GM18909 (cell line): ENCODE data around the gene GPRIN1.

ENCODE experiments used
- ATAC-seq: cut with Tn5 transposase; IDR thresholded peaks from one replicate; pipeline ENCODE4 v1.9.1; 2021; ENCODE audit warnings: mild to moderate bottlenecking; ENCODE audit not compliant: unreplicated experiment, poor library complexity

The GPRIN1 gene

GRCh38 chr5:176625966-176626875 lies 16.3 kb upstream of the GPRIN1 start:
- ATAC-seq, result no peak

GRCh38 chr5:176625512-176625911 lies 15.6 kb upstream of the GPRIN1 start:
- no peak for ATAC-seq

DNA sequence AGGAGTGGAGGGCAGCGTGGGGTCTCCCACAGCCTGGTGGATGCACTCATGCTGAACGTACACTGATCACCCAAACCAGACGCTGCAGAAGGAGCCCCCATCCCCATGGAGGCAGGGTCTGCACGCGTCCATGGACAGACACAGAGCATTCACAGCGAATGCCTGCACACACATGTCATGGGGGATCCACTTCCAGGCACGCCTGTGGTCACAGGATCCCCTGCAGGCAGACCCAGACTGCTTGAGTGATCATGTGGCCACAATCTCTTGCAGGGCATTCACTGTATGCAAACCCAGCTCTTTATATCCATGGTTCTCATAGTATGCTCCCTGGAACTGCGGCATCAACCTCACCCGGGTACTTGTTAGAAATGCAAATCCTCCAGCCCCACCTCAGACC lies 15.0 kb upstream of the GPRIN1 start:
- no peak for ATAC-seq

GRCh38 chr5:176624142-176624541 lies 14.2 kb upstream of the GPRIN1 start:
- no peak for ATAC-seq

DNA sequence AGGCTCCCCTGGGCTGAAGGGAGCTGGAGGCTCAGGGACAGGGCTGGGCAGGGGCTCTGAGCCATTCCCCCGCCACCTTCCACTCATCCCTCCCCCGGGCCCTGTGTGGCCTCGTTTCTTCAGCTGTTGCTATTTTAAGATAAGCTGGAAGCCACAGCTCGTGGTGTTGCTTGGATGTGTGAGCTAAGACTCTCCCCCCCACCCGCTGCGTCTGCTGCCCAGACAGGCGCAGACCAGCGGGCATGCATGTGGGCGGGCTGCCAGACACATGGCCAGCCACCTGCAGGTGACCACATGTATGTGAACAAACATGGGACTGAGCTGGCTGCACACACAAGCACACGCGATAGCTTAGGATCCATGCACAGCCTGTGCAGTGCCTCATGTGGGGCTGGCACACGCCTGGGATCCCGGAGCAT lies 11.7 kb upstream of the GPRIN1 start:
- ATAC-seq, result no peak

- ATAC-seq, result no peak
Observed at GRCh38 chr5:176620333-176620981, 10.5 kb upstream of the GPRIN1 start.

- ATAC-seq, result no peak
Observed at GRCh38 chr5:176619569-176620332, 9.8 kb upstream of the GPRIN1 start.

DNA sequence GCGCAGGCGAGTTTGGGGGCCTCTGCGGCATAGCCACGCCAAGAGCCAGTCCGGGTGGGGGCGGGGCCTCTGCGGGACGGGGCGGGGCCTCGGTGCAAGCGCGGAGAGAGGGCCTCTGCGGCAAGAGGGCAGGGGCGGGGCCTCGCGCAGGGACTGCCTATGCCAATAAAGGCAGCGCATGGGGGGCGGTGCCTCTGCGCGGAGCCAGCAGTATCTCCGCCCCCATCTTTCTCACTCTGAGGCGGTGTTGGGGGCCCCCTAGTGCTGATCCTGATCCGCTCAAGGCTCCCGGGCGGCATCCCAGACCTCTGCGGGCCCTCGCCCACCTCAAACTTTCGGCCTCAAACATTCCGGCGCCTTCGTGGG lies 9.2 kb upstream of the GPRIN1 start:
- ATAC-seq, result peak; percentile 69

GRCh38 chr5:176618783-176619182 lies 8.8 kb upstream of the GPRIN1 start:
- ATAC-seq, result no peak

DNA sequence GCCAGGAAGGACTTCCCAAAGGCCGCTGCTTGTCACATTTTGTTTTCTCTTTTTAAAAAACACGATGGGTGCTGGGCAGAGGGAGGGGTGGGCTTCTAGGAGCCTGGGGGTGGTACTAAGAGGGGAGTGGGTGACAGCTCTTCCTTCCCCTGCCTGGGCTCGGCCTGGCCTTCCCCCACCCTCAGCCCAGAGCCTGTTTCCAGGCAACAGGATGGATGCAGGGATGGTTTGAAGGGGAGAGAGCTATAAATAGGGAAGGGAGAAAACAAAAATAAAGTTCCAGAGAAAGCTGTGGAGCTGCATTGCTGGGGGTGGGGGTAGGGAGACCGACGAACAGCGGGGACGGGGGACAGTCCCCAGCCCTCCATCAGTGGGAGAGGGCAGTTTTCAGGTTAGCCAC lies 6.6 kb upstream of the GPRIN1 start:
- ATAC-seq, result no peak

GRCh38 chr5:176614805-176615478 lies 5.0 kb upstream of the GPRIN1 start:
- ATAC-seq, result no peak

DNA sequence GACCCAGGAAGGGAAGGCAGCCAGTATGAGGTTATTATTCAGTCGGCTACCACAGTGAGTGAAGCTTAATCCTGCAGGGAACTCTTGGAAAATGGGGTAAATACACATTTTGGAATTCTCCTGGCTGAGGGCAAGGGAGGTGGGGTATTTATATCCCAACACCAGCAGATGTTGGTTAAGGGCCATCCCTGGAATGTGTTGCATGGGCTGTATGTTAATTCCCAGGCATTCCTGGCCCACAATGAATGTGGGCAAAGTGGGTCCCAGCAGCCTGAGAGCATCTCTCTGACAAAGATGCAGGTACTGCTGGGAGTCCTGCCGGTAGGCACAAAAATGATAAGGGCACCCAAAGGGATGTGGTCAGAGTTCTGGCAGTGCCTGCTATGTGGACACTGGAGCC lies 2.9 kb upstream of the GPRIN1 start:
- ATAC-seq, result no peak

- no peak for ATAC-seq
Observed at GRCh38 chr5:176612008-176612407, 2.1 kb upstream of the GPRIN1 start.

DNA sequence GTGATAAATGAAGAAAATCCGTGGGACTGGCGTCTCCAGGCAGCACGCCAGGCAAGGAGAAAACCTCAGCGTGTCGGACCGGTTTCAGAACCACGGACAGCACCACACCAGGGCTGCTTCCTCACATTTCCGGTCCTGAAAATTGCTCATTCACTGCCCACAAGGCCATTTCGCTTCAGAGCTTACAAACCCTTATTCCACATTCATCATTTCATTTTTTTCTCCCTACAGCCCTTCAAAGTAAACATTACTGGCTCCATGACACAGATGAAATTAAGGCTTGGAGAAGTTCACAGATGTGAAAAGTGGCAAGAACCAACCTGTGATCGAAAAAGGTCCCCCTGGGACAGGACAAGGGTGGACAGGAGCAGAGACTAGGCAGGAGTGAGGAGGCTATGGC lies 1.5 kb upstream of the GPRIN1 start:
- no peak for ATAC-seq

DNA sequence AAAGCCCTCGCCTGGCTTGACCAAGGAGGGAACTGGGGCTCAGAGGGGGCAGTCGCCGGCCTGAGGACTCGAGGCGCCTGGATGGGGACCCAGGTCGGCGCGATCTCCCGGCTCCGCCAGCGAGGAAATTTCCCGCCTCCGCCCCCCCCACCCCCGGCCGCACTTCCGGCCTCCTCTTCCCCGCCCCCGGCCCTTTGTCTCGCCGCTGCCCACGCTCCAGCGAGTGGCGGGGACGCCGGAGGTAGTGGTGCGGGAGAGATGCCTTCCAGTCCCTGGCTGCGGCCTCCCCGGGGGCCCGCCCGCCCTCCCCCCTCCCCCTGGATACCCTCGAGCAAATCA lies 448 bp upstream of the GPRIN1 start:
- ATAC-seq, result no peak

DNA sequence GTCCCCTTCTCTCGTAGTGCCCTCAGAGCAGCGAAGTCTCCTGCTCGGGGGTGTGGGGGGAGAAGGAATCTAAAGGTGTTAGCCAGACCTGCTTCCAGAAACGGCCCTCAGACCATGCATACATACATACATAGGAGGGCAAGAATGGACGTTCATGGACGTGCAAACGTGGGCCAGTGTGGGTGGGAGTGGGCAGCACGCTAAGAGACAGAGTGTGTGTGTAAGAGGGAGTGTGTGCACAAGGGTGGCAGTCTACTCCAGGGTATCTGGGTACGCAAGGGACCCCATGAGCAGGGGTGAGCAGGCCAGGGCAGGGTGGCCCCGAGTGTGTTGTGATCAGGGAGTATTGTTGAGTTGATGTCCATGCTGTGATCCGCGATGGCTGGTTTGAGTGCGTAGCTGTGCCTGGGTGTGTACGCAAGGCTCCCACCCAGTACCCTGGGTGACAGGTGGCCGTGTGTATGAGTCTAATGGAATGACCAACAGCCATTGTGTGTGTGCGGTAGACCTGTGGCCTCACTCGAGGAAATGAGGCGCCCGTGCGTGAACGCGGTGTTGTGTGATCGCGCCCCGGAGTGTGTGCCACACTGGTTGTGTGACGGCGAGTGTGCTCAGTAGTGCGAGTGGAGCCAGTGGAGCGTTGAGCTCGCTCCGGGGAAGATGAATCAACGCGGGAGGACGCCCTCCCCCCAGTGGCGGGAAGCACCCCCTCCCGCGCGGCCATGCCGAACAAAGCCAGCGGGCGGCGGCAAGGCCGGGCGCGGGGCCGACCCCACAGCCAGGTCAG lies 826 bp downstream of the GPRIN1 start:
- ATAC-seq, result peak; percentile 25

DNA sequence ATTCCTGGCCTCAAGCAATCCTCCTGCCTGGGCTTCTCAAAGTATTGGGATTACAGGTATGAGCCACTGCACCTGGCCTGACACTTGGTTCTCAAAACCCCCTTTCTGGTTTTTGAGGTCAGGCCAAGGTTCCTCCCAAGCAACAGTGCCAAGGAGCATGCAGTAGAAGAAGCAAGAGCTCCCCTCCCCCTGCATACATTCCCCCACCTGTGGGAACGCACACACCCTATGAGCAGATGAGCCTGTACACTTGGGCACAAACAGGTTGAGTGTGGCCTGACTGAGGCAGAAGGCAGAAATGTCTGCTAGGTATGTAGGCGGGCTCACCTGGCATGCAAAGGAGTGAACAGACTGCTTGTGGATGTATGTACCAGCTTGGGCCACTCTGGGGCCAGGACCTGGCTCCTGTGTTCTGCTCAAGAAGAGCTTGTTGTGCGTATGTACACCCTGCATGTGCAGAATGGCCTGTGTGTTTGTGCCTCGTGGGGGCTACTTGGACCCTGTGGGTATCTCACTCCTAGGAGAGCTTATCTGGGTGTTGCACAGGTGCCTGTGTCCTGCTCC lies 1.7 kb downstream of the GPRIN1 start:
- ATAC-seq, result no peak

- ATAC-seq, result no peak
Observed at GRCh38 chr5:176606875-176607274, 3.1 kb downstream of the GPRIN1 start.

GRCh38 chr5:176606032-176606431 lies 3.9 kb downstream of the GPRIN1 start:
- ATAC-seq, result no peak

- ATAC-seq, result no peak
Observed at GRCh38 chr5:176603091-176603490, 6.9 kb downstream of the GPRIN1 start.
